GM18907 (cell line): Measurements from ENCODE around the gene IL17RD.

Experiments used
- ATAC-seq: cut with Tn5 transposase; IDR thresholded peaks from one replicate; pipeline ENCODE4 v1.9.1; 2021; ENCODE audit warnings: mild to moderate bottlenecking, moderate library complexity; ENCODE audit not compliant: unreplicated experiment

IL17RD gene

DNA sequence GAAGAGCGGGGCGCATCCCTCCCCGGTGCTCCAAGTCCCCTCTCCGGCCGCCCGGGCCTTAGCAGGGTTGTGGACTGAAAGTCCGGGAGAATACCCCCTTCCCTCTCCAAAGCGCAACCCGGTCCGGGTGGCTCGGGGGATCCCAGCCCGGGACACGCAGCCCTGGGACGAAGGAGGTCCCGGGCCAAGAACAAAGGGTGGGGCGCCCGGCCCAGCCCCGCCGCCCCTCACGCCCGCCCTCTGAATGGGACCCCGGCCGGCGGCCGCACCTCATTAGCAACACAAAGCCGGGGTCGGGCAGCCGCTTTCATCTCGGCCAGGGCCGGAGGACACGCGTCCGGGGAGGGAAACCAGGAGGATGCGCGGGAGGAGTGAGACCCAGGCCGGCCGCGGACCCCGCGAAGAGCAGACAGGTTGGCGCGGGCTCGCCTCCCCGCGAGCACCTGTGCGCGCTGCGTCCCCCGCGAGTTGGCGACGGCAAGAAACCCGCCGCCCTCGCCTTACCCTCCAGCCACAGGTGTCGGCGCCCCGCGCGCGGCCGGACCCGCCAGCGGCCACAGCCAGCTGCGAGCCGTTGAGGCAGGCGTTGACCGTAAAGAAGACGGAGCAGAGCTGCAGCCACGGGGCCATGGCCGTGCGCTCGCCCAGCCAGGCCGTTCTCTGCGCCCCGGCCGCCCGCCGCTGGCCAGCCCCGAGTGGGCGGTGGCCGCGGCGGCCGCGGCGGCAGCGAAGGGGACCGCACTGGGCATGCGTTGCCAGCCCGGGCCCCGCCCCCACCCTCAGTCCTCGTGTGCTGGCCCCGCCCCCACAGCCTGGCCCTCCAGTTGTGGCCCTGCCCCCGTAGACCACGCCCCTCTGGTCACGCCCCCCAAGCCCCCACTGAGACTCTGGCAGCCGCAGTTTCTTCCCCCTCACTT lies at the start of gene IL17RD:
TSS of gene IL17RD (minus strand) at position 697 of the 917 bp plus-strand sequence. CDS start at position 630, 67 bp downstream.
- ATAC-seq, result no peak

DNA sequence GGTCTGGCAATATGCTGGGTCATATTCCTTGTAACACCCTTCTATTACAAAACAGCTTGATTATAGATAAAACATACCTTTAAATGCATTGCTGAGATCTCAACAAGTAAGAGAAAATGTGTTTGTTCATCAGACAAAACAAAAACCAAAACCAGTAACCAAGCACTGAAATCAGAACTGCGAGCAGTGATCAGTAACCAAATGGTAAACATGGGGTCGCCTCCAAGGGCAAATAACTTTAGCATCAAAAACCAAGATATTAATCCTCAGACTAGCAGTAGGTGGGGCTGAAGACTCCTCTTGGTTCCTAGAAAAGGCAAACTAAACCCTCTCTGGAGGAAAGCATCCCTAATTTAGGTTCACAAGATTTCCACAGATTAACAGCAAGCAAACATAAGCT lies 41.3 kb upstream of the IL17RD start:
- ATAC-seq, result no peak

DNA sequence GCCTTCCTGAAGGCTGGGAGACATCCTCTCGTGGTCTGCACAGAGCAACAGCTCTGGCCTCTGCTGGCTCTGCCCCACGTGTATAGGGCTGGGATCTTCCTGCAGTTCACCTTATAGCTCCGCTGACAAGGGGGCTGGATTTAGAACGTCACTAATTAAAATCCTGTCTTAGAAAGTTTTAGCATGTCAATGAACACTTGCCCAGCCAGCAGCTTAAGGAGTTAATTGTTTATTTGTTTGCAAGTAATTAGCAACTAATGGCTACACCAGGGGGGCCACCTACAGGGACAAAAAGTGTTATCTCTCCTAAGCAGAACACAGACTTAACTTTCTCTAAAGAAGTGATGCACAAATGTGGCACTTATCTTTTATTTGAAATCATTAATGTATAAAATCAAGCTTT lies 34.7 kb upstream of the IL17RD start, which contains the start of gene HESX1:
TSS of gene HESX1 (minus strand) at position 84 of the 403 bp plus-strand sequence. CDS start at position 24, 60 bp downstream.
- ATAC-seq, result no peak

DNA sequence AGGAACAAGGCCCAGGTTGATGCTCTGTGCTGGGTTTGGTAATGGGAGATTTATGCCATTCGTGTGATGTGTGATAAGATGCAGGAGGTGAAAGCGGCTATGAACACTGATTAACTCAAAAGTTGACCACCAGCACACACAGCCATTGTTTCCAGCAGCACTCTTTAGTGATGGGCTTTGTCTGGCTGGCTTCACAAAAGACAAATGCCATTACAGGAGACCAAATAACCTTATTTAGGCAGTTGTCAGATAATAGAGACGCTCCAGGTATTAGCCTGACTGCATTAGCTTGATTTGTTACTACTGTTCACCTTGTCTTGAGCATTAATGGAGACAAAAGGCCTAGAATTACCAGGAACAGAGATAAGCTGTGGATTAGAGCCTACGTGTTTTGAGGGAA lies 29.5 kb upstream of the IL17RD start:
- no peak for ATAC-seq

DNA sequence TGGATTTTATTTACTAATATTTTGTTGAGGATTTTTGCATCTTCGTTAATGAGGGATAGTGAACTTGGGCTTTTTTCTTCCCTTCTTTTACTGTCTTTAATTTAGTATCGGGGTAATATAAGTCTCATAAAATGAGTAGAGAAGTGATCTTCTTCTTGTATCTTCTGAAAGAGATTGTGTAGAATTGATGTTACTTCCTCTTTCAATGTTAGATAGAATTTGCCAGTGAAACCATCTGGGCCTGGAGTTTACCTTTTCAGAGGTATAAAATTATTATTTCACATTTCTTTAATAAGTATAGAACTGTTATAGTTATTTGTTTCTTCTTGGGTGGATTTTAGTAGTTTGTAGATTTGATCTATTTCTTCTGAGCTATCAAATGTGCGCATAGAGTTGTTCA lies 26.9 kb upstream of the IL17RD start:
- ATAC-seq, result no peak

DNA sequence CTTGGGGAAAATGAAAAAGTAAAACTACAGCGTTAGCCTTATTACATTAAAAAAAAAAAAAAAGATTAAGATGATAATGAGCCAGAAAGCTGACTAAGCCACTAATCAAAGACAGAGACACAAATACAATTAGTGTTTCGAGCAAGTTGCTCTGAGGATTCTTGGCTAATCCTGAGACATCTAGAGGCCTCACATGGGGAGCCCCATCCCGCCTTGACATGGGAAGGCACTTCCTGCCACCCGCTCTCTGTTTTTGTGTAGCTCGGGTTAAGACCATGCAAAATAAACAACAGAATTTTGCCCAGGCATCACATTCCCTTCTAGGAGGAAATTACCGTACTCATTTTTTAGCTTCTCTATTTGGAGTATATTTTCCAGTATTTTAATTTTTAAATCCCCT lies 19.4 kb upstream of the IL17RD start:
- ATAC-seq, result no peak

DNA sequence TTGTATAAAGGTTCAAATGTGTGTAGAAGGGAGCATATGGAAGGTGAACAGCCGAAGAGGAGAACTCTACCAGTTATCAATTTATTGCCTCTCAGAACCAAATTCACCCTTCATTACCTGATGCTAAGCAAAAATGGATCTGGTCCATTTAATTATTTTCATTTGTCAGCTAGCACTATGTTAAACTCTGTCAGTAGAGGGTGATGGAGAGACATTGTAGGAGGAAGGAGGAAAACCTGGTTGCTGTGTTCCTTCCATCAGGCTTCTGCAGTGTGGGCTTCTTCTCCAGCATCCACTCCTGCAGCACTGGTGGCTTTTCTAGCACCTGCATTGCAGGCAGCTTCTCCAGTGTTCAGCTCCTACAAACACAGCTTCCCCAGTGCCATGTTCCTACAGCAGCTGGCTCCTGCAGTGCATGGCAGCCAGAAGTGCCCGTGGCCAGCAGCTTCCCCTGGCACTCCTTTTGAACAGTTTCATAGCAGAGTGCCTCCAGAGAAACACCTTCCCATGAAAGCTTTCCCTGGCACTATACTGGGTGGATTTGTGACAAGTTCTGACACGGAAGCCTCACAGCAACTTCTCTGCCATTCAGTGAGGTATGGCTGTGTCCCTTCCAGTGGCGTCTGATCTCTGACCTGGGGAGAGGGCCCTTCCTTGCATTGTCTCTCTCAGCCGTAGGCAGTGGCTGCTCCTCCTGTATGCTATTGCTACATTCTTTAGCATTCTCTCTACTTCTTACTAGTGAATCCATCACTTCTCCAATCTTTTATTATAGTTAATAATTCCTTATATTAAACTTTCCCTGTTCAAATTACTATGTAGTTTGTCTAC lies 14.6 kb upstream of the IL17RD start:
- no peak for ATAC-seq

DNA sequence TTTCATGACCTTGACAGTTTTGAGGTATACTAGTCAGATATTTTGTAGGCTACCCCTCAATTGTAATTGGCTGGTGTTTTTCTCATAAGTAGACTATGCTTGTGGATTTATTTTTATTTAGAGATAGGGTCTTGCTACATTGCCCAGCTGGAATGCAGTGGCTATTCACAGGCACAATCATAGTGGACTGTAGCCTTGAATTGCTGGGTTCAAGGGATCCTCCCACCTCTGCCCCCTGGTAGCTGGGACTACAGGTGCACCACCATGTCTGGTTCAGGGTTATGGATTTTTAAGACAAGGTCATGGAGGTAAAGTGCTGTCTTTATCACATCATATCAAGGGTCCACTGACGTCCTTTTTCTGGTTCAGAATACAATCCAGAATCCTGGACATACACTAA lies 10.9 kb upstream of the IL17RD start:
- ATAC-seq, result no peak

DNA sequence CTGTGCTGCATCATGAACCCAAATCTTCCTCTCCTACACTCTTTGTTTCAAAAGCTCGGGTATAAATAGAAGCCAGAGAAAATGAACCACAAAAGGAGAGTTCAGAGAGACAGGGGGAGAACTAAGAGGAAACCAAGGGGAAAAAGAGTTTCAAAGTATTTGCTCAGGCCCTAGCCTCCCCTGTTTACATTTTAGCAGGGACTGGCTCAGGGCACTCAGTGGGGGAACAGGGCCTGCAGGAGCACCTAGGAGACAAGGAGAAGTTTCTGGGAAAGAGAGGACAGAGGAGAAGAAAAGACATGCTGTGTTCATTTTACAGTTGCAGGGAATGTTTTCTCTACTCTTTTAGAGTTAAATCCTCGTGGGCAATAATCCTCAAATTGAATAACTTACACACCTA lies 8.5 kb upstream of the IL17RD start:
- ATAC-seq, result no peak

DNA sequence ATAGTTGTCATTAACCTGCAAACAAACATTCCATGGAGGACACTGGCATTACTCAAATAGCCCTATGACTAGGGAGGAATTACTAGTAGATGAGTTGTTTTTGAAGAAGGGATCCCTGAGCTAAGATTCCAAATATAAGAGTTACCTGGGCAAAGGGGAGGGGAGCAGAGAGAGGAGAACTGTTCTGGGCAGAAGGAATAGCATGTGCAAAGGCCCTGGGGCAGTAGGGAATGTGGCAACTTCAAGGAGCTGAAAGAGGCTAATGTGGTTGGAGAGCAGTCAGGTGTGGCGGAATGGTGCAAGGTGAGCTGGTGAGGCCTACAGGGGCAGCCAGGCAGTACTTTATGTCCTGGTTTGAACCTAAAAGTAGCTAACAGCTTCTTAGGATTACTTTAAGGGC lies 5.8 kb upstream of the IL17RD start:
- ATAC-seq, result no peak

DNA sequence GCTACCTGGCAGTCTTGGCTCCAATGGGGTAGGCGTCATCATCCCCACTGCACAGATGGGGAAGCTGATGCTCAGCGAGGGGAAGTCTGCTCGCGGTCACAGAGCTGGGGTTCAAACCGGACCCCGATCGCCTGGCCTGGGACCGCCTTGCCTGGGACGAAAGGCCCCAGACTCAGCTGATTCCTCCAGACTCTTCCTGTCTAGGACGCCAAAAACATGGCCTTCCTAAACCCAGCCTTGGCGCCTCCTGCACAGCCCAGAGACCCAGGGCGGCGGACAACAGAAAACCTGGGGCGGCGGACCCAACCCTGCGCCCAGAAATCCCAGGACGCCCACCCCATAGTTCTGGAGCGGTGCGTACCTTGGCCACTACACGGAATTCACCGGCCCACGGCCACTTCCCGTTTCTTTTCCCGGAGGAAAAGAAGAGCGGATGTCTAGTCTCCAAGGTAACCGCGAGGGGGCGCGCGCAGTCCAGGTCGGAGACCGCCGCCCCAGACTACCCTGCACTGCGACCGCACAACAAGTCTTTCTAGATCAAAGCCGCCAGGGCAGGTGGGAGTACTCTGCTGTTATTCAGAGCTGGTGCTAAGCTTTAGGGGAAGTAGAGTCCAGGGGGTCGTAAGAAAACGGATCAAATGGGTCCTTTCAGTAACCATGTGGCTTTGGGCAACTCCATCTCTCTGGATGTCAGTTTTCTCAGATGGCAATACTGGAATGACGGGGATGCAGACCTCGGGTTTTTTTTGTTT lies 4.9 kb upstream of the IL17RD start:
- ATAC-seq, result peak; percentile 69

DNA sequence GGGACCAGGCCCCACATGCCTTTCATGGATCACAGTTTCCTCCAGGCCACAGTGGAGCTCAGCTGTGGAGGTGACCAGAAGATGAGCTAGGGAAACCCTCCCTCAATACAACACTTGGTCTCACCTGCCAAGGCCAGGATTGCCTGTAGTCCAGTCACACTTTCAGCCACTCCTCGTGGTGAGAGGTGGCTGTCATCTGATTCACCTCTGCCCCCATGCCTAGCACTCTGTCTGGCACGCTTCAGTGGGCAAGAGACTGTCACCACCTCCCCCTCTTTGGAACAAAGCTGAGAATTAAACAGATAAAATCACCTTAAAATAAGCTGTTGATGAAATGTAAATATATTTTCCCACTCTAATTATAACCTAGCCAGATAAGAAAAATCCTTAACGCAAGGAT lies 4.0 kb upstream of the IL17RD start:
- no peak for ATAC-seq

DNA sequence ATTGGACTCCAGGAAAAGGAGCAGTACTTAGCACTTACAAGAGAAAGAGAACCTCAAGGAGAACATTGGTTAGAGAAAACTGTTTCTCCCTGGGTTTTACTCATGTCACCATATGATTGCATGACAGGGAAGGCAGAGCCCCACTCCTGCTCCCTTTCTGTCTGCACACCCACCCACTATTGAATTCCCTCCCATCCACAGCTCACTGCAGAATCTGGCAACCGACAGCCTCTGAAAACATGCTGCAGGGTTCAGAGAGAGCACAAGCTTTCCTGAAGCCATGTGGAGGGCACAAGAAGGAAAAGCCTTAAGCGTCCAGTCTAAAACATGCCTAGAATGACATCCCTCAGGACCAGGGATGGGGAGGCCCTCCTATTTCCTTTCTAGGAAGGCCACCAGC lies 3.0 kb upstream of the IL17RD start:
- ATAC-seq, result no peak

DNA sequence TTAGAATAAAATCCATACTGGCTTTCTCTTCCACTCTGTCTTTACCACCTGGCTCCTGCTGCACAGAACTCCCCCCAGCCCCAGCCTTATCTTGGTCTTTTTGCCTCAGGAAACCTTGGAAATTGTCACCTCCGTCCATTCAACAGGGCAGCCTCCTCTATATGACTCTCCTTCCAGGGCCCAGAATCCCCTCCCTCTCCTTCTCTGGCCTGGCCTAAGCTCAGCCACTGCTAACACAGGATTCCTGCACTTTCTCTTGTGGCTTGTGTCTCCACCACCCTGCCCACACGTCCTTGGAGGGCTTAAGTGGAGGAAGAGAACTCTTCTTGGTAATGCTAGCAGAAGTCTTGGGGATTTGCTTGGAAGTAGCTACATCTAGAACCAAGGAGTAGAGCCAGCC lies 1.5 kb upstream of the IL17RD start:
- ATAC-seq, result no peak

DNA sequence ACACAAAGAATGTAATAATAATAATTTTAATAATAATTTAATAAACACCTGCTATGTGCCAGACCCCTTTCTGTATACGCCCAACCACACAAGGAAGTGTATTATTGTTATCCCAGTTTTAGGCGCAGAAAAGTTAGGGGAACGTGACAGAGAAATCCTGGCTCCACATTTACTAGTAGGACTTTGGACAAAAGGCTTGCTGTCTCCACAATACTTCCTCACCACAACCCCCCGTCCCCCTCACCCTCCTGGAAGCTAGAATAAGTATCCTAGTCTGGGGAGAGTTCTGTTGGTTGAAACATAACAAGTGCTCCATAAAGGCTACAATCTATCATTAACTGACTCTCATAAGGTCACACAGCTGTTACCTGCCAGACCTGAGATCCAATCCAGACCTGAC lies 488 bp upstream of the IL17RD start:
- ATAC-seq, result no peak

DNA sequence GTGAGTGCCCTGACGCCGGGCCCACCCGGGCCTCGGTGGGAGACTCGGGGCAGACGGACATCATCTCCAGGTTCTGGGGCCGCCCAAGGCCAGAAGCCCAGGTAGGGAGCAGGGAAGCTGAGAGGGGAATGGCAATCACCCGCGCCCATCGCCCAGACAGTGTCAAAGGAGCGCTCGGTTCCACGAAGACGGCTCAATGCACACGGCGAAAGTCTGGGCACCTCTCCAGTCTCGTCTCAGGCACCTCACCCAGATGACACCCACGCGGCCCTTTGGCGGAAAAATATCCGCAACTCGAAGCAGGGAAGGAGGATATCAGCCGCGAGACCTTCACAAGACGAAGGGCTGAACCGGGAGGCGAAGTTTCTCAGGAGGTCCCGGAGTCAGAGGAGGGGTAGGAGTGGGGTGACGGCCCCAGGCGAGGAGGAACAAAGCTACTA lies 916 bp downstream of the IL17RD start:
- no peak for ATAC-seq

DNA sequence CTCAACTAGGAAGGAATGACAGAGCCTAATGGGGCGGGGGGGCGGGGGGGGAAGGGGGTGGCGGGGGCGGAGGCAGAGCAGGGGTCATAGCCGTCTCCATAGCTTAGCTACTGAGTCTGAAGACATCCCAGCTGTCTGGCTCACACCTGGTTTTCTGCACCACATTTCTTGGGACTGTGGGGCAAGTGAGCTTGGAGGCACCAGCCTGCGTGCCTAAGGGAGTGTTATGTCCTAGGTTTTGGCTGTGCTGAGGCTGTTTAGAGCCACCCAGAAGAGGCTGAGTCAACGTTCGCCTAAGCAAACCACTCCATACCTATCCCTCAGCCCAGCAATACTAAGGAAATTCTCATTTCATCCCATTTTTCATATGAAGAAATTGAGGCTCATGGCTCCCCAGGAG lies 1.4 kb downstream of the IL17RD start:
- ATAC-seq, result no peak

DNA sequence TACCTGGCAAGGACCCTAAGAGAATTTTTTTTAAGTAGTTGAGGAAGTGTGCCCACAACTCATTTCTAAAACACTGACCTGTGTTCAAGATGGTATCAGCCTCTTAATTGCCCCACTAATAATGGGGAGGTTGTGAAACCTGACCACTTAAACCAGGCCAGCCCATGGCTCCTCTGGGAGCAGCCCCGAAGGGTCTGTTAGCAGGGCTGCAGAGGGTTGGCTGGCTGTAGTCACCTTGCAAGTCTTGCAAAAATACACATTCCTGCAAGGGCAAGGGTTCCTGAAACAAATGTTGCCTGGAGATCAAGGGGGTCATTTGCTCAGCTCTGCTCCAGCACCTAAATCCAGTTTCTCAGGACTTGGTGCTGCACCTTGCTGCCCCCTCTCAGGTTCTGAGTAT lies 3.2 kb downstream of the IL17RD start:
- no peak for ATAC-seq

DNA sequence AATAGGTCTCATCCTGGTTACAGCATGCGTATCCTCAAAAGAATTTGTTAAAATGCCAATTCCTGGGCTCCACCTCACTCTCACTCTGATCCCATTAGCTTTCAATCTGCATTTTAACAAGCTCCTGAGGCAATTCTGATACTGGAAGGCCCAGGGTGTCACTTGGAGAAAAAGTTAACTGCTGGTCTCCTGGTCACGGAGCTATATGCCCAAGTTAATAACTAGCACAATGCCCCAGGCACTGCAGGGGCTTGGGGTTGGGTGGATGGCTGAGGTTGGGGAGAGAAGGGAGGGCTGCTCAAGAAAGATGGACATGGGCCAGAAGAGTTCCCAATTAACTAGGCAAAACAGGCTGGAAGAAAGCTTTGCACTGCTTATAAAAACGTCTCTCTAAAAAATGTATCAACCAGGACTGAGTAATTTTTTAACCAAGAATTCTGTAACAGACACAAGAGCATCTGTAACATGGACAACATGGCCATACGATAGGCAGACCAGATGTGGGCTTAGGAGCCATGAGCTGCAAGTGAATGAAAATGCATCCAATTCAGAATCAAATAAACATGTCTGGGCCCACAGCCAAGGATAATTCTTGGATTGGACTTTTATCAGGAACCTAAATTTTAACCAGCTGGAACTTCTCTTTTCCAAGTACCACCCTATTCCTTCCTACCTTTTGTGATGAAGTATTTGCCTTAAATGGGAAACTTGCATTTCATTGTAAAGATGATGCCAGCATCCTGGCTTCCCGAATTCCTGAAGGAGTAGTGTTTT lies 4.2 kb downstream of the IL17RD start:
- no peak for ATAC-seq

DNA sequence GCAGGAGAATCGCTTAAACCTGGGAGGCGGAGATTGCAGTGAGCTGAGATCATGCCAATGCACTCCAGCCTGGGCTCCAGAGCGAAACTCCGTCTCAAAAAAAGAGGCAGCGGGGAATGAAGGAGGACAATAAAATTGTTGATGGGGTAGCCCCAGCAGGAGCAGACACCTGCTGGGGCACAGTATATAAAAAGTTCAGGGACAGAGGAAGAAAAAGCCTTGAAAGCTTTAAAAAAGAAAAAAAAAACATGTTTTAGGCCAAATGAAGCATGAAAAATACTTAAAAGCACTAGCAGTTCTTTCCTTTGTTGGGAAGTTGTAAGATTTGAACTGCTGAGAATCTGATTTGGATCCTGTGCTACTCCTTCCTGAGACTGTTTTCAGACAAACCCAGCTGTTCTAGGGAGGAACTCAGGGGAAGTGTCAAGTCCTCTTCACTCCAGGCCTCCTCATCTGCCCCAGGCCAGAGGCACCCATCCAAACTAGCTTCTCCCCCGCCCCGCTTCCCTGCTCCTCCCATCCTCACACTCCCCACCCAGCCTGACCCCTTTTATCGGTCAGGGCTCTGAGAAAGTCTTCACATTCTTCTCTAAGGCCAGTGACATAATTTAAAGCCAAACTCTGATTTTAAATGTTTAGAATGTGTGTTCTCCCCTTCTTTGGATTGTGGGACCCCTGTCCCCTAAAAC lies 4.9 kb downstream of the IL17RD start:
- ATAC-seq, result no peak
